Erythroblast (primary cell): ENCODE measurements around the gene ZNRF3.

ENCODE experiments used
- DNase-seq, 2 experiments: peaks; one replicate each; lab custom pipeline; 2025; lab: John Stamatoyannopoulos, UW
- GATA1 ChIP-seq: IDR thresholded peaks from 2 replicates; pipeline ENCODE4 v1.6.1; 2011; ENCODE audit warnings: low read depth, mild to moderate bottlenecking, control low read depth, low read length, moderate library complexity
- POLR2A ChIP-seq: IDR thresholded peaks from 2 replicates; pipeline ENCODE4 v1.6.1; 2011; ENCODE audit warnings: mild to moderate bottlenecking, low read length

The ZNRF3 gene

GRCh38 chr22:28951969-28952521 is 68.7 kb downstream of the ZNRF3 start:
- no peak for DNase-seq
- TF ChIP-seq GATA1: no peak
- no peak for TF ChIP-seq POLR2A

- DNase-seq: no peak
- TF ChIP-seq POLR2A (no peak), GATA1 (no peak)
Observed at GRCh38 chr22:28952857-28953256, 69.5 kb downstream of the ZNRF3 start.

GRCh38 chr22:28953403-28953802 is 70.0 kb downstream of the ZNRF3 start:
- no peak for DNase-seq
- no peak for TF ChIP-seq POLR2A
- TF ChIP-seq GATA1: no peak

- no peak for DNase-seq
- TF ChIP-seq POLR2A: no peak
- TF ChIP-seq GATA1: no peak
Observed at GRCh38 chr22:28953976-28954880, 70.9 kb downstream of the ZNRF3 start.

- TF ChIP-seq GATA1 (no peak), POLR2A (no peak)
- no peak for DNase-seq
Observed at GRCh38 chr22:28955817-28956216, 72.4 kb downstream of the ZNRF3 start.

- no peak for DNase-seq
Observed at GRCh38 chr22:28956506-28956905, 73.1 kb downstream of the ZNRF3 start.

GRCh38 chr22:28958611-28959010 is 75.2 kb downstream of the ZNRF3 start:
- TF ChIP-seq POLR2A (no peak), GATA1 (no peak)
- no peak for DNase-seq

More at GRCh38 chr22:28956506-28956905, 73.1 kb downstream of the ZNRF3 start:
- no peak for TF ChIP-seq POLR2A
- no peak for TF ChIP-seq GATA1

- TF ChIP-seq POLR2A: no peak
- TF ChIP-seq GATA1: no peak
Observed at GRCh38 chr22:28962042-28962554, 78.7 kb downstream of the ZNRF3 start.

GRCh38 chr22:28963362-28963761 is 80.0 kb downstream of the ZNRF3 start:
- DNase-seq: no peak
- no peak for TF ChIP-seq GATA1
- no peak for TF ChIP-seq POLR2A

More at GRCh38 chr22:28962042-28962554, 78.7 kb downstream of the ZNRF3 start:
- no peak for DNase-seq

- DNase-seq: no peak
- TF ChIP-seq POLR2A: no peak
- TF ChIP-seq GATA1: no peak
Observed at GRCh38 chr22:28967163-28967665, 83.8 kb downstream of the ZNRF3 start.

- no peak for DNase-seq
- TF ChIP-seq GATA1 (no peak), POLR2A (no peak)
Observed at GRCh38 chr22:28967969-28968368, 84.6 kb downstream of the ZNRF3 start.

- DNase-seq: no peak
- no peak for TF ChIP-seq GATA1
- TF ChIP-seq POLR2A: no peak
Observed at GRCh38 chr22:28969401-28970168, 86.2 kb downstream of the ZNRF3 start.

GRCh38 chr22:28973352-28973751 is 90.0 kb downstream of the ZNRF3 start:
- TF ChIP-seq GATA1 (no peak), POLR2A (no peak)
- no peak for DNase-seq
